GM12891 (cell line): ENCODE results near the gene ROS1.
"Not testable (repeated sequence)": the region's sequence is repeated elsewhere in the genome, so short reads cannot be mapped to it uniquely, and the experiment has no call there.

Experiments
- DNase-seq: peaks from one replicate; pipeline ENCODE4 v3.0.0; 2011; ENCODE audit warnings: low spot score; ENCODE audit not compliant: insufficient read length
- FAIRE-seq: peaks from 2 replicates; lab custom pipeline; 2011; peaks lifted over from hg19 to GRCh38; lab: Jason Lieb, UNC
- PAX5 ChIP-seq: IDR thresholded peaks from 2 replicates; pipeline ENCODE4 v1.6.1; 2011; ENCODE audit warnings: low read length, moderate library complexity, mild to moderate bottlenecking; ENCODE audit not compliant: insufficient read depth, severe bottlenecking
- POLR2A ChIP-seq: IDR thresholded peaks from 2 replicates; pipeline ENCODE4 v1.6.1; 2011; ENCODE audit warnings: low read depth, low read length, control low read depth
- POLR2AphosphoS5 ChIP-seq: IDR thresholded peaks from 2 replicates; pipeline ENCODE4 v1.6.1; 2011; ENCODE audit warnings: low read depth, low read length, control low read depth
- POU2F2 ChIP-seq: IDR thresholded peaks from 2 replicates; pipeline ENCODE4 v1.6.1; 2011; ENCODE audit warnings: low read depth, mild to moderate bottlenecking, control low read depth, low read length, moderate library complexity
- SPI1 ChIP-seq: IDR thresholded peaks from 2 replicates; pipeline ENCODE4 v1.6.1; 2011; ENCODE audit warnings: low read depth, low read length, control low read depth
- TAF1 ChIP-seq: IDR thresholded peaks from 2 replicates; pipeline ENCODE4 v1.6.1; 2011; ENCODE audit warnings: low read depth, low read length, control low read depth

Gene ROS1

GRCh38 chr6:117384659-117385058 is 41.1 kb downstream of the ROS1 start:
- FAIRE-seq (no peak), DNase-seq (no peak)
- no peak for TF ChIP-seq SPI1
- no peak for TF ChIP-seq TAF1

- DNase-seq (no peak), FAIRE-seq (no peak)
- TF ChIP-seq POLR2AphosphoS5 = no peak
- TF ChIP-seq SPI1 = 0 out of 2 replicates have a peak, but pooled peaks have one; percentile 6
- TF ChIP-seq TAF1 = no peak
- TF ChIP-seq PAX5 = no peak
- TF ChIP-seq POLR2A = no peak
These were observed 44.0 kb downstream of the ROS1 start for GRCh38 chr6:117381749-117382148.

GRCh38 chr6:117380298-117380697 is 45.4 kb downstream of the ROS1 start:
- no peak for TF ChIP-seq SPI1
- no peak for TF ChIP-seq POU2F2
- no peak for TF ChIP-seq POLR2AphosphoS5
- no peak for TF ChIP-seq TAF1
- no peak for TF ChIP-seq POLR2A
- FAIRE-seq = no peak
- no peak for DNase-seq

- no peak for TF ChIP-seq SPI1
- TF ChIP-seq PAX5 = no peak
- TF ChIP-seq POLR2A = no peak
- no peak for TF ChIP-seq POLR2AphosphoS5
- TF ChIP-seq TAF1 = no peak
- TF ChIP-seq POU2F2 = no peak
- FAIRE-seq (no peak), DNase-seq (no peak)
These were observed 50.3 kb downstream of the ROS1 start for GRCh38 chr6:117375446-117375845.

- FAIRE-seq (no peak), DNase-seq (no peak)
- no peak for TF ChIP-seq POLR2AphosphoS5
- TF ChIP-seq POLR2A = no peak
- TF ChIP-seq POU2F2 = no peak
- TF ChIP-seq SPI1 = no peak
- TF ChIP-seq TAF1 = no peak
- no peak for TF ChIP-seq PAX5
These were observed 52.4 kb downstream of the ROS1 start for GRCh38 chr6:117373211-117373813.

GRCh38 chr6:117372289-117372688 is 53.5 kb downstream of the ROS1 start:
- not testable (repeated sequence) for DNase-seq, FAIRE-seq

GRCh38 chr6:117371492-117371891 is 54.2 kb downstream of the ROS1 start:
- FAIRE-seq = no peak
- no peak for TF ChIP-seq TAF1
- no peak for TF ChIP-seq POU2F2
- TF ChIP-seq PAX5 = no peak
- TF ChIP-seq SPI1 = no peak
- no peak for TF ChIP-seq POLR2AphosphoS5
- TF ChIP-seq POLR2A = no peak
- no peak for DNase-seq

- no peak for DNase-seq
- TF ChIP-seq SPI1 = no peak
- TF ChIP-seq TAF1 = no peak
- no peak for TF ChIP-seq POLR2A
- no peak for TF ChIP-seq POLR2AphosphoS5
- no peak for TF ChIP-seq POU2F2
- no peak for TF ChIP-seq PAX5
- FAIRE-seq = no peak
These were observed 66.2 kb downstream of the ROS1 start for GRCh38 chr6:117359581-117359980.

GRCh38 chr6:117354671-117355070 is 71.1 kb downstream of the ROS1 start:
- DNase-seq (no peak), FAIRE-seq (no peak)
- TF ChIP-seq POU2F2 (no peak), PAX5 (no peak), SPI1 (no peak), POLR2A (no peak), TAF1 (no peak), POLR2AphosphoS5 (no peak)

- FAIRE-seq (no peak), DNase-seq (no peak)
- no peak for TF ChIP-seq POLR2AphosphoS5
- no peak for TF ChIP-seq TAF1
- TF ChIP-seq POLR2A = no peak
- no peak for TF ChIP-seq SPI1
- no peak for TF ChIP-seq POU2F2
- TF ChIP-seq PAX5 = no peak
These were observed 73.2 kb downstream of the ROS1 start for GRCh38 chr6:117352466-117353081.
